GM18858 (cell line): Measurements from ENCODE around the gene SPDYE2.
"Not testable (repeated sequence)": the region's sequence is repeated elsewhere in the genome, so short reads cannot be mapped to it uniquely, and the experiment has no call there.

Experiments used
- ATAC-seq: cut with Tn5 transposase; IDR thresholded peaks from one replicate; pipeline ENCODE4 v1.9.1; 2021; ENCODE audit not compliant: unreplicated experiment

SPDYE2 gene

GRCh38 chr7:102599699-102600098 is 48.7 kb downstream of the SPDYE2 start:
- not testable (repeated sequence) for ATAC-seq

- ATAC-seq = not testable (repeated sequence)
Measured at GRCh38 chr7:102602317-102602716, 51.3 kb downstream of the SPDYE2 start.

GRCh38 chr7:102604431-102605145 is 53.6 kb downstream of the SPDYE2 start:
- ATAC-seq = not testable (repeated sequence)

- ATAC-seq = not testable (repeated sequence)
Measured at GRCh38 chr7:102606848-102607247, 55.8 kb downstream of the SPDYE2 start.

GRCh38 chr7:102609734-102610133 is 58.7 kb downstream of the SPDYE2 start:
- not testable (repeated sequence) for ATAC-seq

GRCh38 chr7:102610441-102610840 is 59.4 kb downstream of the SPDYE2 start:
- ATAC-seq = not testable (repeated sequence)

- peak; percentile 17 for ATAC-seq
Measured at GRCh38 chr7:102611013-102611674, 60.1 kb downstream of the SPDYE2 start.

- not testable (repeated sequence) for ATAC-seq
Measured at GRCh38 chr7:102611675-102612325, 60.8 kb downstream of the SPDYE2 start.
